ENCODE data around the gene CSPG4. TPM values are rescaled to one million over a fixed set of nuclear protein-coding genes. Genes with fewer than 3 reads are reported as not detected.

CSPG4 gene
- total and polyA plus RNA-seq, 10 of the 15 experiments (the other 5 are each of a cell fraction or from before 2014, with no cell fraction given): 0.02 to 2.2 (median 0.76) TPM

DNA sequence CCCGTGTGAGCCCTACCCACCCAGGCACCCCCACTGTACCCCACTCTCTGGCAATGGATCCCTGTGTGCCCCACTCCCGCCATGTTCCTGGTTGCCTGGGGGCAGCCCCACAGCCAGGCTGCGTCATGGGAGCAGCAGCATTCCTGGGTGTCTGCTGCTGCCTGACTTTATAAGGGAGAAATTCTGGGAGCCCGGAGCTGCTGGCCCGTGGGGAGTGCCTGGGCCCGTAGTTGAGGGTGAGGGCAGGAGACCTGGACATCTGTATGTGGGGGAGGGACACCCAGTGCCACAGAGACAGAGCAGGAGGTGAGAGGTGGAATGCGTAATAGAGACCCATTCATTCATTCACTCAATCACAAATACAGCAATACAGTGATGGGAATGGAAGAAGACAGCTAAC lies 15.1 kb downstream of the CSPG4 start (continued):
- TF ChIP-seq CTCF (IDR thresholded peaks at IDR 0.05 in 2 of 3, conservative IDR thresholded peaks at IDR 0.05 in 1 of 3; ENCODE audit: control insufficient read depth in 2 of 3, extremely low read depth in 1 of 3, insufficient read depth in 1 of 3, low read depth in 3 of 3, low read length in 3 of 3) (no peak), MTA3 (IDR thresholded peaks at IDR 0.05; ENCODE audit: borderline replicate concordance, low read length) (no peak), FOXM1 (IDR thresholded peaks at IDR 0.05; ENCODE audit: low read depth, low read length) (no peak), IRF3 (IDR thresholded peaks at IDR 0.05) (no peak), CUX1 (IDR thresholded peaks at IDR 0.05; ENCODE audit: insufficient replicate concordance, low read depth, low read length) (no peak), MEF2B (IDR thresholded peaks at IDR 0.05; ENCODE audit: partially characterized antibody, poor library complexity, severe bottlenecking) (no peak)
- TF ChIP-seq, protein P1, sequence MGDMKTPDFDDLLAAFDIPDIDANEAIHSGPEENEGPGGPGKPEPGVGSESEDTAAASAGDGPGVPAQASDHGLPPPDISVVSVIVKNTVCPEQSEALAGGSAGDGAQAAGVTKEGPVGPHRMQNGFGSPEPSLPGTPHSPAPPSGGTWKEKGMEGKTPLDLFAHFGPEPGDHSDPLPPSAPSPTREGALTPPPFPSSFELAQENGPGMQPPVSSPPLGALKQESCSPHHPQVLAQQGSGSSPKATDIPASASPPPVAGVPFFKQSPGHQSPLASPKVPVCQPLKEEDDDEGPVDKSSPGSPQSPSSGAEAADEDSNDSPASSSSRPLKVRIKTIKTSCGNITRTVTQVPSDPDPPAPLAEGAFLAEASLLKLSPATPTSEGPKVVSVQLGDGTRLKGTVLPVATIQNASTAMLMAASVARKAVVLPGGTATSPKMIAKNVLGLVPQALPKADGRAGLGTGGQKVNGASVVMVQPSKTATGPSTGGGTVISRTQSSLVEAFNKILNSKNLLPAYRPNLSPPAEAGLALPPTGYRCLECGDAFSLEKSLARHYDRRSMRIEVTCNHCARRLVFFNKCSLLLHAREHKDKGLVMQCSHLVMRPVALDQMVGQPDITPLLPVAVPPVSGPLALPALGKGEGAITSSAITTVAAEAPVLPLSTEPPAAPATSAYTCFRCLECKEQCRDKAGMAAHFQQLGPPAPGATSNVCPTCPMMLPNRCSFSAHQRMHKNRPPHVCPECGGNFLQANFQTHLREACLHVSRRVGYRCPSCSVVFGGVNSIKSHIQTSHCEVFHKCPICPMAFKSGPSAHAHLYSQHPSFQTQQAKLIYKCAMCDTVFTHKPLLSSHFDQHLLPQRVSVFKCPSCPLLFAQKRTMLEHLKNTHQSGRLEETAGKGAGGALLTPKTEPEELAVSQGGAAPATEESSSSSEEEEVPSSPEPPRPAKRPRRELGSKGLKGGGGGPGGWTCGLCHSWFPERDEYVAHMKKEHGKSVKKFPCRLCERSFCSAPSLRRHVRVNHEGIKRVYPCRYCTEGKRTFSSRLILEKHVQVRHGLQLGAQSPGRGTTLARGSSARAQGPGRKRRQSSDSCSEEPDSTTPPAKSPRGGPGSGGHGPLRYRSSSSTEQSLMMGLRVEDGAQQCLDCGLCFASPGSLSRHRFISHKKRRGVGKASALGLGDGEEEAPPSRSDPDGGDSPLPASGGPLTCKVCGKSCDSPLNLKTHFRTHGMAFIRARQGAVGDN (IDR thresholded peaks at IDR 0.05): no peak
